Loucy (cell line): Measurements from ENCODE around the gene FARP1.

Experiments
- H2AFZ ChIP-seq: fragments of 200-600 bp; sonication (generic); 2 replicates; pipeline ENCODE4 v1.6.0; 2016; ENCODE audit warnings: antibody characterized with exemption, mild to moderate bottlenecking, low read length, moderate library complexity
- H3F3A ChIP-seq: fragments of 200-600 bp; 2 replicates; pipeline ENCODE4 v1.6.0; 2016; ENCODE audit warnings: antibody characterized with exemption, low read depth, mild to moderate bottlenecking
- H3K27me3 ChIP-seq: fragments of 200-600 bp; sonication (generic); 2 replicates; pipeline ENCODE4 v1.6.1; 2014; ENCODE audit warnings: low read length, mild to moderate bottlenecking; ENCODE audit not compliant: insufficient read depth, poor library complexity, severe bottlenecking
- H3K36me3 ChIP-seq: fragments of 200-600 bp; sonication (generic); 2 replicates; pipeline ENCODE4 v1.6.1; 2016; ENCODE audit warnings: low read length; ENCODE audit not compliant: insufficient read depth
- H3K4me1 ChIP-seq: fragments of 200-600 bp; sonication (generic); 2 replicates; pipeline ENCODE4 v1.5.1; 2014; ENCODE audit warnings: low read length, mild to moderate bottlenecking; ENCODE audit not compliant: insufficient read depth, poor library complexity, severe bottlenecking
- H3K4me2 ChIP-seq: fragments of 200-600 bp; sonication (generic); 2 replicates; pipeline ENCODE4 v1.6.0; 2014; ENCODE audit warnings: antibody characterized with exemption, low read length, low read depth, mild to moderate bottlenecking; ENCODE audit not compliant: poor library complexity, severe bottlenecking
- H3K4me3 ChIP-seq: fragments of 200-600 bp; sonication (generic); 2 replicates; pipeline ENCODE4 v1.5.1; 2014; ENCODE audit warnings: low read length, mild to moderate bottlenecking, mixed read lengths; ENCODE audit not compliant: poor library complexity, severe bottlenecking
- H3K79me2 ChIP-seq: fragments of 200-600 bp; sonication (generic); 2 replicates; pipeline ENCODE4 v1.6.1; 2014; ENCODE audit warnings: low read length; ENCODE audit not compliant: insufficient read depth
- H3K9ac ChIP-seq: fragments of 200-600 bp; sonication (generic); 2 replicates; pipeline ENCODE4 v1.6.0; 2014; ENCODE audit warnings: mild to moderate bottlenecking, low read depth, low read length, moderate library complexity; ENCODE audit not compliant: poor library complexity, severe bottlenecking
- H3K9me2 ChIP-seq: fragments of 200-600 bp; sonication (generic); replicated peaks from 2 replicates; pipeline ENCODE4 v1.6.1; 2016; ENCODE audit warnings: low read depth, low read length, mixed read lengths
- H3K9me3 ChIP-seq: fragments of 200-600 bp; sonication (generic); 2 replicates; pipeline ENCODE4 v1.6.1; 2014; ENCODE audit warnings: mild to moderate bottlenecking, antibody characterized with exemption, low read length, low read depth; ENCODE audit not compliant: insufficient read depth
- H4K20me1 ChIP-seq: fragments of 200-600 bp; sonication (generic); 2 replicates; pipeline ENCODE4 v1.6.0; 2014; ENCODE audit warnings: antibody characterized with exemption, low read length, mild to moderate bottlenecking; ENCODE audit not compliant: insufficient read depth, poor library complexity, severe bottlenecking
- CTCF ChIP-seq: fragments of 200-600 bp; sonication (generic); conservative IDR thresholded peaks from 2 replicates; pipeline ENCODE4 v1.5.1; 2014; ENCODE audit warnings: mild to moderate bottlenecking, antibody characterized with exemption, low read length
- EZH2phosphoT487 ChIP-seq: fragments of 200-600 bp; IDR thresholded peaks from 2 replicates; pipeline ENCODE4 v1.6.1; 2018; ENCODE audit warnings: antibody characterized with exemption, mild to moderate bottlenecking, moderate library complexity, borderline replicate concordance

Gene FARP1

GRCh38 chr13:98237331-98237730 lies 94.4 kb downstream of the FARP1 start:
- no peaks in the 10 kb centered on the region for H3K27me3 ChIP-seq
- H3K4me2 ChIP-seq, result no peak overlapping the region
- H3K9me3 ChIP-seq, result no peaks in the 10 kb centered on the region
- H3K4me1 ChIP-seq, result no peaks in the 10 kb centered on the region
- H3K9ac ChIP-seq, result no peak overlapping the region
- no peak overlapping the region for H2AFZ ChIP-seq
- H3K36me3 ChIP-seq, result no peaks in the 10 kb centered on the region
- H3K4me3 ChIP-seq, result no peak overlapping the region
- TF ChIP-seq CTCF, result no peak
- TF ChIP-seq EZH2phosphoT487, result no peak
- no peaks in the 10 kb centered on the region for H3F3A ChIP-seq
- no peaks in the 10 kb centered on the region for H4K20me1 ChIP-seq
- no peaks in the 10 kb centered on the region for H3K79me2 ChIP-seq
- no peaks in the 10 kb centered on the region for H3K9me2 ChIP-seq

- Histone ChIP-seq H2AFZ (no peak overlapping the region), H3K9me2 (no peaks in the 10 kb centered on the region), H3K4me3 (no peak overlapping the region), H3K4me2 (no peak overlapping the region), H3K27me3 (no peaks in the 10 kb centered on the region), H3F3A (no peaks in the 10 kb centered on the region), H3K9ac (no peak overlapping the region), H3K79me2 (no peaks in the 10 kb centered on the region), H3K4me1 (no peaks in the 10 kb centered on the region), H4K20me1 (no peaks in the 10 kb centered on the region), H3K9me3 (no peaks in the 10 kb centered on the region), H3K36me3 (no peaks in the 10 kb centered on the region)
- TF ChIP-seq EZH2phosphoT487, result no peak
- no peak for TF ChIP-seq CTCF
These were observed 96.5 kb downstream of the FARP1 start for GRCh38 chr13:98239162-98240076.

- Histone ChIP-seq H3K4me2 (no peak overlapping the region), H3K36me3 (no peaks in the 10 kb centered on the region), H4K20me1 (no peaks in the 10 kb centered on the region), H3F3A (no peaks in the 10 kb centered on the region), H3K27me3 (no peaks in the 10 kb centered on the region), H3K79me2 (no peaks in the 10 kb centered on the region), H3K9me3 (no peaks in the 10 kb centered on the region), H3K4me3 (no peak overlapping the region), H3K4me1 (no peaks in the 10 kb centered on the region), H3K9me2 (no peaks in the 10 kb centered on the region), H2AFZ (no peak overlapping the region), H3K9ac (no peak overlapping the region)
- TF ChIP-seq EZH2phosphoT487 (no peak), CTCF (no peak)
These were observed 97.2 kb downstream of the FARP1 start for GRCh38 chr13:98240135-98240534.
